GM19240 (cell line): ENCODE data around the gene CCL14.
"Not testable (repeated sequence)": the region's sequence is repeated elsewhere in the genome, so short reads cannot be mapped to it uniquely, and the experiment has no call there.

Experiments used
- DNase-seq: peaks from one replicate; pipeline ENCODE4 v3.0.0; 2011; ENCODE audit warnings: low spot score; ENCODE audit not compliant: insufficient read length

The CCL14 gene

DNA sequence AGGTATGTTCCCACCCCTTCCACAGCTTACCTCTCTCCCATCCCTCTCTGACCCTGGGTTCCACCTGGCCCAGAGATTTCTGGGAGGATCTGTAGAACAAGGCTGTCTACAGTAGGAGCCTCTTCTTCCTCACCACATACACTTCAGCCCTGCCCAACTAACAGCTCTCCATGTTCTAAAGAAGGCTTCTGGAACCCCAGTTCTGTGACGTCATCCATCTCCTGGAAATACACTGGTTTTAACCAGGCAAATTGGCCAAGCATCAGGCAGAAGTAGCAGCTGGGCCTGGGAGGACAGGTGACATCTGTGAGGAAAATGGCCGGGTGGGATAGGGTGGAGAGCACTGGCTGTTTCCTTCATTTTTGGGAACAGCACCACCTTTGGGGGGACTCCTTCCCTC, 43.0 kb downstream of the CCL14 start, which contains the start of gene LYZL6:
TSS of gene LYZL6 (minus strand) at position 177 of the 400 bp plus-strand sequence. CDS start 4,357 bp downstream, outside the sequence.
- no peak for DNase-seq

DNA sequence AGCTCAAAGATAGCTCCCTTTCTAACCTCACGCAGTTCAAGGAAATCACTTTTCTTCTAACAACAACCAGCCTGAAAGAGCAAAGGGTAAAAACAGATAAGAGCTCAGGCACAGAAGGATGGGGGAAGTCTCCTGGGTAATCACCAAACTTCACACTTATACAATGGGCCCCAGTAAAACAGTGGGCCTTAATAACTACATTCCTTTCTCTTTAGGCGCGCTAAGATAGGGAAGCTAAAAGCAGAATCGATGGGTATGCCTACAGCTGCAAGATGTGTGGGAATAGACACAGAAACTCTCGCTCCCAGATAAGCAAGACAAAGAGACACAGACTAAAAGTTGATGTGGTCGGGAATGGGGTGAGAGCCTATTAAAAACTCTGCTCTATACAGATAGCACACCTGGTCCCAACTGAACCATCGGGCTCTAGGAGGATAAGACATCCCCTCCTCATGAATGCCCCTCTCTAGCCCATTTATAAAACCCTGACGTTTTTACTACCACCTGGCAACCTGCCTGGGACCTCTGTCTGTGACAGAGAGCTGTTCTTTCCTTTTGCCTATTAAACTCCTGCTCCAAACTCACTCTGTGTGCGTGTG, 43.8 kb downstream of the CCL14 start:
- DNase-seq: no peak

DNA sequence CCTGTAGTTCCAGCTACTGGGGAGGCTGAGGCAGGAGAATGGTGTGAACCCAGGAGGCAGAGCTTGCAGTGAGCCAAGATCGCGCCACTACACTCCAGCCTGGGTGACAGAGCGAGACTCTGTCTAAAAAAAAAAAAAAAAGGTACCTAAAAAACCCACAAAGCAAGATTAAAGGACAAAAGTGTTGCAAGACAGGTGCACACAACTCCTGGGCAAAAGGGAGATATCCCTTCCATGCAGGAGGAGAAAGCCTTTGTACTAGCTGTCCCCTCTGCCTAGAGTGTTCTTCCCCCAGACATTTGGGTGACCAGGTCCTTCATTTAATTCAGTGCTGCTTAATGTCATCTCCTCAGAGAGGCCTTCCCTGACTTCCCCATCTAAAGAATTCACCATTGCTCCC, 48.0 kb downstream of the CCL14 start:
- DNase-seq: not testable (repeated sequence)

DNA sequence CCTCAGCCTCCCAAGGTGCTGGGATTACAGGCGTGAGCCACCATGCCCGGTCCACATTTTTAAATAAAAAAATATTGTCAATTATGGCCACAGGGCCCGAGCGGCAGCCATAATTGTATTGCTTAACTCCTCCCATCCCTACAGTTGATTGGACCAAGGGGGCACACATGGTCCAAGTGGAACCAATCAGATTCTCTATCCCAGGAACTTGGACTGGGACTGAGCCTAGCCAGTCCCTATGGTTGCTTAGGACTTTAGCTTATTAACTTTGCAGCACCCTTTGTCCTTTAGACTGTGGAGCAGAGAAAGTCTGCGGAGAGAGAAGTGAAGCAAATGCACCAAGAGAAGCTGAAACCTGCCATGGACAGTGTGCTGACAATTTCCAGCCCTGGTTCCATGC, 50.5 kb downstream of the CCL14 start:
- no peak for DNase-seq

- no peak for DNase-seq
Measured at GRCh38 chr17:35934760-35935159, 51.8 kb downstream of the CCL14 start.
